ENCODE results near the gene RCVRN.

- no peak for TF ChIP-seq CTCF (IDR thresholded peaks at IDR 0.05)
- no peak for TF ChIP-seq POLR2A (IDR thresholded peaks at IDR 0.05)
These were observed 5.6 kb downstream of the RCVRN start for GRCh38 chr17:9899280-9900043.

All from transverse colon (tissue), 3 donors.